Measurements from ENCODE around the gene PROS1. TPM values are rescaled to one million over a fixed set of nuclear protein-coding genes. Genes with fewer than 3 reads are reported as not detected.

The PROS1 gene
- 10 to 100 TPM; 20.0 to 84.4 (median 39.9) TPM for total RNA-seq

DNA sequence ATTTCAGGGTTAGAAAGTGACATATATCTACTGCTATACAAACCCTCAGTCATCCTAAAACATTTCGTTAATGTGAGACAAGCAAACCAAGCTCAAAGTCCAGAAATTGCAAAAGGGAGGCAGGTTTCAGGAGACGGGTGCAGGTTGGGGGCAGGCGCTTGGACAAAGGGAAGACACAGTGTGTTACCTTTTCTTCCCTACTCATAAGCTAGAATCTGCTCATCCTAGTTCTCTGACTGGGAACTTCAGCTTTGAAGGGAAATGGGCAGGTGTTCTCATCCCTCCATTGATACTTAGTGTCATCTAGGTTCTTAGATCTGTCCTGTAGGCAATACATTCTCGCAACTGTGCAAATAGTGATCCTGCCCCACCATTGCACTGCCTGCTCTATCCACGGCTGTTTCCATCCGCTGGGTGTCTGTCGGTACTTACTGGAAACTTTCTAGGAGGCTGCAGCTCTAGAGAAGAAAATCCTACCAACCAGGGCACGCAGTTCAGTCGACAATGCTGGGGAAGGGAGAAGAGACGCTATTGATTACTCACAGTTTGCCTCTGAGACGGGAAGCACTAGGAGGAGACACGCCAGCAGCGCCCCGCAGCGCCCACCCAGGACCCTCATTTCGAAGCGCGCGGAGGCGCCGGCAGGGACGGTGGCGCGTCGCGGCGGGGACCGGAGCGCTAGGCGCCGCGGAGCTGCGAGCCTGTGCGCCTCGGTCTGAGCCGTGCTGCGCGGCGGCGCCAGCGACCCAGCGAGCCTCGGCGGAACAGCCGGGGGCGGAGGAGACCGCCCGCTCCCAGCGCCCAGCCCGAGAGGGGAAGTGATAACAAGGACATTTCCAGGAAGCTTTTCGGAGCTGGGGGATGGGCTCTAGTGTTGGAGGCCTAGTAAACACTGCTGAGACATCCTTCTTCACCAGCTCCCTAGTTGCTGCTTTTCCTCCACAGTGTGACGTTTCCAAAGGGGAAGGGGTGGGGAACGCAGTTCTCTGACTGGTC lies at the start of gene PROS1:
PROS1 (minus strand) TSS at position 766 of the 996 bp plus-strand sequence; CDS start at position 619, 147 bp downstream.
- Histone ChIP-seq H3K27ac (peak within 1 kb of the TSS; percentile 74 to 85 (median 83)), H3K36me3 (no peaks in the 10 kb centered on the region), H3K4me3 (replicated peaks in 1 of 3) (peak within 1 kb of the TSS; percentile 11 to 47 (median 22)), H3K9me3 (no peaks in the 10 kb centered on the region), H3K4me1 (peaks cover 0 to 6% of the 10 kb centered on the region in 2 donors), H3K27me3 (no peaks in the 10 kb centered on the region)
- DNase-seq: peak; percentile 75 to 77
- peak in 1 of 2 donors; percentile 53 for TF ChIP-seq POLR2A (IDR thresholded peaks at IDR 0.05)
- TF ChIP-seq, protein P1, sequence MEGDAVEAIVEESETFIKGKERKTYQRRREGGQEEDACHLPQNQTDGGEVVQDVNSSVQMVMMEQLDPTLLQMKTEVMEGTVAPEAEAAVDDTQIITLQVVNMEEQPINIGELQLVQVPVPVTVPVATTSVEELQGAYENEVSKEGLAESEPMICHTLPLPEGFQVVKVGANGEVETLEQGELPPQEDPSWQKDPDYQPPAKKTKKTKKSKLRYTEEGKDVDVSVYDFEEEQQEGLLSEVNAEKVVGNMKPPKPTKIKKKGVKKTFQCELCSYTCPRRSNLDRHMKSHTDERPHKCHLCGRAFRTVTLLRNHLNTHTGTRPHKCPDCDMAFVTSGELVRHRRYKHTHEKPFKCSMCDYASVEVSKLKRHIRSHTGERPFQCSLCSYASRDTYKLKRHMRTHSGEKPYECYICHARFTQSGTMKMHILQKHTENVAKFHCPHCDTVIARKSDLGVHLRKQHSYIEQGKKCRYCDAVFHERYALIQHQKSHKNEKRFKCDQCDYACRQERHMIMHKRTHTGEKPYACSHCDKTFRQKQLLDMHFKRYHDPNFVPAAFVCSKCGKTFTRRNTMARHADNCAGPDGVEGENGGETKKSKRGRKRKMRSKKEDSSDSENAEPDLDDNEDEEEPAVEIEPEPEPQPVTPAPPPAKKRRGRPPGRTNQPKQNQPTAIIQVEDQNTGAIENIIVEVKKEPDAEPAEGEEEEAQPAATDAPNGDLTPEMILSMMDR (IDR thresholded peaks at IDR 0.05): no peak
- WGBS, 2 donors: 5% methylated on average over 13 to 21 of the region's 53 CpGs
- intact Hi-C loops (cut with DNase I): no loop called here

DNA sequence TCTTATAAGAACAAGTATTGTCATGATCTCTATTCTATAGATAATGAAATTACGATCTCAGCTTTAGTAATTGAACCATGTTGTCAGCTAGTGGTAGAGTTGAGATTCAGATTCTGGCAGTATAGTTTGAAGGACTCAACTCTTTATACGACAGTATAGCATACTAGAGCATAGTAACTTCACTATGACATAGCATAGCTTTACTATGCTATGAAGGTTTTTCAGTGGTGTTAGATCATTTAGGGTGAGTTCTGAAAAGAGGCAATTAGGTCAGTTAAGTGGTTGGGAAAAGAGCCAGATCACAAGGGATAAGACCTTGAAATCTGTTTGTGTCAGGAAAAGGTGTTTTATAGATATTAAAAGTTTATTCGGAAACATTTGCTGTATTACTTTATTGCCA lies 46.6 kb upstream of the PROS1 start:
- intact Hi-C loops (cut with DNase I): no loop called here
- 95 to 96% methylated on average over 3 of the region's 3 CpGs for WGBS, 2 donors
- no peak for DNase-seq
- no peaks in the 10 kb centered on the region for H3K27me3 ChIP-seq
- no peak for TF ChIP-seq POLR2A (IDR thresholded peaks at IDR 0.05)
- TF ChIP-seq, protein P1 (IDR thresholded peaks at IDR 0.05): no peak
- H3K4me3 ChIP-seq (replicated peaks in 1 of 3): no peak overlapping the region
- no peak overlapping the region for H3K27ac ChIP-seq
- no peaks in the 10 kb centered on the region for H3K9me3 ChIP-seq
- no peaks in the 10 kb centered on the region for H3K4me1 ChIP-seq
- no peaks in the 10 kb centered on the region for H3K36me3 ChIP-seq

DNA sequence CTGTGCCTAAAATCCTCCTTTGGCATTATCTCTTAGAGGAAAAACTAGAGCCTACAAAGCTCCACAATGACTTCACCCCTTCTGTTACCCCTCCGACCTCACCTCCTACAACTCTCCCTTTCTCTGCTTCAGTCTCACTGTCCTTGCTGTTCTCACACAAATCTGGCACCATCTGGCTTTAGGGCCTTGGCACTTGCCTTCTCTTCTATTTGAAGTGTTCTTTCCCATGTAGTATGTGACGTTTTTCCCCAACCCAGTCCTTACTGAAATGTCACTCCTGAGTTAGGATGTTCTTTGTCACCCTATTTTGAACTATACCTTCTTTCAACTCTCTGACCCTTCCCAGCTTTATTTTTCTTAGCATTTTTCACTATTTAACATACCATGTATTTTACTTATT lies 46.0 kb upstream of the PROS1 start:
- Histone ChIP-seq H3K27me3 (no peaks in the 10 kb centered on the region), H3K27ac (no peak overlapping the region), H3K4me1 (no peaks in the 10 kb centered on the region), H3K36me3 (no peaks in the 10 kb centered on the region), H3K4me3 (replicated peaks in 1 of 3) (no peak overlapping the region), H3K9me3 (no peaks in the 10 kb centered on the region)
- no peak for DNase-seq
- no peak for TF ChIP-seq POLR2A (IDR thresholded peaks at IDR 0.05)
- TF ChIP-seq, protein P1 (IDR thresholded peaks at IDR 0.05): no peak
- intact Hi-C loops (cut with DNase I): no loop called here
- 84 to 88% methylated on average over 2 of the region's 2 CpGs for WGBS, 2 donors

DNA sequence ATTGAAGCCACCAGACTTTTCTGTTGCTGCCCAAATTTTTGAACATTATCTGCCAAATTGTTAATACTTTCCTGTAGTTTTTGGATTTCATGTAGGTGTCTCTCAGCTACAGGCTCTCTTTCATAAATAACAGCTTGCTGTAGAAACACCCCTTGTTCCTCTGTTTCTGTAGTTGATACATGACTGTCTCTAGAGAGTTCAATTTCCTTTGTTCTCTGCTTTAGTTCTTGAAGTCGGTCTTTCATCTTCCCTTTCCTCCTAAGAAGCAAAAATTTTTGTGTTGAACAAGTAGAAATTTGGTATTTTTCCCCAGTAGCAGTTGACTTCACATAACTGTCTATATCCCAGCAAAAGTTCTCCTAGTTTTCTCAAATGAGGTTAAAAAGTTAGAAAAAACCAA lies 41.3 kb upstream of the PROS1 start:
- Histone ChIP-seq H3K9me3 (no peaks in the 10 kb centered on the region), H3K36me3 (no peaks in the 10 kb centered on the region), H3K4me1 (no peaks in the 10 kb centered on the region), H3K27ac (no peak overlapping the region), H3K4me3 (replicated peaks in 1 of 3) (no peak overlapping the region), H3K27me3 (no peaks in the 10 kb centered on the region)
- no peak for TF ChIP-seq POLR2A (IDR thresholded peaks at IDR 0.05)
- TF ChIP-seq, protein P1 (IDR thresholded peaks at IDR 0.05): no peak
- 87 to 89% methylated on average over 1 of the region's 1 CpG for WGBS, 2 donors
- intact Hi-C loops (cut with DNase I): no loop called here
- DNase-seq: no peak

DNA sequence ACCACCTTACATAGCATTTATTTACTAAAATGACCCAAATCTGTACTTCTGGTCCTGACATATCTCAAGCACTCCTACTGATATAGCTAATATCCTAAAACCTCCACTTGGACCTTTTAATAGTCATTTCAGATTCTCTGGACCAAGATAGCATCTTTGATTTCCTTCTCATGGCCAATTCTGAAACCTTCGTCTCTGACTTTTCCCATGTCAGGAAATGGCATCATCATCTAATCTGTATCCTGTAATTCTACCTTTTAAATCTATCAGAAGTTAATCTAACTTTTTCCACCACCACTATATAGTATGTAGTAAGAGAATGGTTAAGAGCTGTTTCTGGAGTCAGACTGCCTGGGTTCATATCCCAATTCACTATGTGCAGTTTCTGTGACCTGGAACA lies 38.5 kb upstream of the PROS1 start:
- DNase-seq: no peak
- 76 to 87% methylated on average over 1 of the region's 1 CpG for WGBS, 2 donors
- Histone ChIP-seq H3K27ac (no peak overlapping the region), H3K4me1 (no peaks in the 10 kb centered on the region), H3K36me3 (no peaks in the 10 kb centered on the region), H3K4me3 (replicated peaks in 1 of 3) (no peak overlapping the region), H3K27me3 (no peaks in the 10 kb centered on the region), H3K9me3 (no peaks in the 10 kb centered on the region)
- TF ChIP-seq, protein P1 (IDR thresholded peaks at IDR 0.05): no peak
- TF ChIP-seq POLR2A (IDR thresholded peaks at IDR 0.05): no peak
- intact Hi-C loops (cut with DNase I): no loop called here
